IMR-90 (cell line): ENCODE results near the gene TPPP3. TPM values are rescaled to one million over a fixed set of nuclear protein-coding genes. Genes with fewer than 3 reads are reported as not detected.
A peak's percentile ranks its signal among the peaks of the same experiment; 100 is the strongest.

Experiments
- ATAC-seq: fragments of 200-7000 bp; cut with Tn5 transposase; 2 replicates; pipeline ENCODE4 v1.9.1; 2020; ENCODE audit warnings: low read depth, mild to moderate bottlenecking, moderate library complexity
- Bru-seq: library from RNA; stranded (reverse); fragments of 400-500 nt; gene quantifications from one replicate; lab custom pipeline; 2021; lab: Mats Ljungman, UMichigan
- BruChase-seq, 2 experiments: library from RNA; stranded (reverse); fragments of 400-500 nt; gene quantifications; one replicate each; lab custom pipeline; 2021; lab: Mats Ljungman, UMichigan
- BruUV-seq: library from RNA; stranded (reverse); fragments of 400-500 nt; replicated peaks from 2 replicates; lab custom pipeline; 2021; lab: Mats Ljungman, UMichigan
- CTCF ChIA-PET: fragments of 300-600 bp; formaldehyde crosslinking; extraction: SDS; loops from one replicate; lab custom pipeline; 2021; ENCODE audit warnings: antibody characterized with exemption; lab: Yijun Ruan, JAX
- POLR2A ChIA-PET: fragments of 300-600 bp; sonication (Branson Sonifier 250); formaldehyde crosslinking; loops from one replicate; lab custom pipeline; 2022; ENCODE audit warnings: antibody characterized with exemption; ENCODE audit not compliant: unreplicated experiment; lab: Charles Lee
- DNase-seq: peaks from one replicate; pipeline ENCODE4 v3.0.0; 2013
- H2AFZ ChIP-seq: replicated peaks from 2 replicates; pipeline ENCODE3; 2013; ENCODE audit warnings: low read length, mild to moderate bottlenecking; ENCODE audit not compliant: poor library complexity
- H2AK5ac ChIP-seq: 2 replicates; pipeline ENCODE4 v1.6.1; 2013; ENCODE audit warnings: low read depth, low read length, inconsistent platforms
- H2AK9ac ChIP-seq: replicated peaks from 2 replicates; pipeline ENCODE3; 2013; ENCODE audit warnings: mild to moderate bottlenecking, low read depth, low read length, moderate library complexity; ENCODE audit not compliant: poor library complexity
- H2BK120ac ChIP-seq: 2 replicates; pipeline ENCODE4 v1.6.1; 2013; ENCODE audit warnings: low read depth, low read length, inconsistent platforms
- H2BK15ac ChIP-seq: 3 replicates; pipeline ENCODE4 v1.6.1; 2013; ENCODE audit warnings: low read depth, low read length, inconsistent platforms
- H2BK20ac ChIP-seq: 2 replicates; pipeline ENCODE4 v1.6.1; 2013; ENCODE audit warnings: low read depth, mild to moderate bottlenecking, inconsistent platforms, low read length, moderate library complexity
- H2BK5ac ChIP-seq: 2 replicates; pipeline ENCODE4 v1.6.1; 2013; ENCODE audit warnings: mild to moderate bottlenecking, low read depth, low read length, inconsistent platforms; ENCODE audit not compliant: poor library complexity, severe bottlenecking
- H3K14ac ChIP-seq: replicated peaks from 2 replicates; pipeline ENCODE4 v1.6.1; 2013; ENCODE audit warnings: low read depth, low read length, inconsistent platforms
- H3K18ac ChIP-seq: 2 replicates; pipeline ENCODE4 v1.6.1; 2013; ENCODE audit warnings: low read depth, low read length, control low read depth
- H3K23ac ChIP-seq: 2 replicates; pipeline ENCODE4 v1.6.1; 2013; ENCODE audit warnings: low read depth, low read length, inconsistent platforms
- H3K27ac ChIP-seq: 2 replicates; pipeline ENCODE4 v1.5.1; 2013; ENCODE audit warnings: mild to moderate bottlenecking, control low read depth, low read length; ENCODE audit not compliant: insufficient read depth
- H3K27me3 ChIP-seq: 2 replicates; pipeline ENCODE4 v1.6.1; 2013; ENCODE audit warnings: low read length; ENCODE audit not compliant: control insufficient read depth, insufficient read depth
- H3K36me3 ChIP-seq: 2 replicates; pipeline ENCODE4 v1.6.1; 2013; ENCODE audit warnings: low read length, mixed read lengths; ENCODE audit not compliant: control insufficient read depth, insufficient read depth
- H3K4ac ChIP-seq: 2 replicates; pipeline ENCODE4 v1.6.1; 2013; ENCODE audit warnings: low read depth, low read length, inconsistent platforms
- H3K4me1 ChIP-seq: 2 replicates; pipeline ENCODE4 v1.6.1; 2013; ENCODE audit warnings: low read length, mixed read lengths; ENCODE audit not compliant: control insufficient read depth, insufficient read depth
- H3K4me2 ChIP-seq: 2 replicates; pipeline ENCODE4 v1.6.1; 2013; ENCODE audit warnings: low read depth, mild to moderate bottlenecking, control low read depth, low read length, moderate library complexity
- H3K4me3 ChIP-seq: 2 replicates; pipeline ENCODE4 v1.5.1; 2013; ENCODE audit warnings: low read depth, mild to moderate bottlenecking, control low read depth, low read length, moderate library complexity; ENCODE audit not compliant: insufficient read depth
- H3K56ac ChIP-seq: 2 replicates; pipeline ENCODE4 v1.6.1; 2013; ENCODE audit warnings: low read length, inconsistent platforms; ENCODE audit not compliant: insufficient read depth; ENCODE audit errors: extremely low read depth
- H3K79me1 ChIP-seq, 2 experiments: 2 replicates each; pipeline ENCODE4 v1.6.1; 2013; ENCODE audit warnings: low read length in 2 of 2, inconsistent platforms in 1 of 2, low read depth in 1 of 2
- H3K9ac ChIP-seq: 2 replicates; pipeline ENCODE4 v1.6.1; 2013; ENCODE audit warnings: low read depth, low read length, control low read depth
- H3K9me1 ChIP-seq: 2 replicates; pipeline ENCODE4 v1.6.1; 2013; ENCODE audit warnings: low read length, inconsistent platforms; ENCODE audit not compliant: insufficient read depth
- H3K9me3 ChIP-seq: 2 replicates; pipeline ENCODE4 v1.6.1; 2013; ENCODE audit warnings: low read length; ENCODE audit not compliant: control insufficient read depth, insufficient read depth
- H4K20me1 ChIP-seq: 2 replicates; pipeline ENCODE4 v1.6.1; 2013; ENCODE audit warnings: low read length, inconsistent platforms; ENCODE audit not compliant: insufficient read depth
- H4K5ac ChIP-seq: 2 replicates; pipeline ENCODE4 v1.6.1; 2013; ENCODE audit warnings: mild to moderate bottlenecking, low read depth, low read length, control low read depth
- H4K8ac ChIP-seq, 2 experiments: 2 replicates each; pipeline ENCODE4 v1.6.1; 2013; ENCODE audit warnings: low read depth in 2 of 2, low read length in 2 of 2, control low read depth in 1 of 2, inconsistent platforms in 1 of 2
- H4K91ac ChIP-seq: 2 replicates; pipeline ENCODE4 v1.6.1; 2013; ENCODE audit warnings: low read depth, low read length, inconsistent platforms; ENCODE audit not compliant: insufficient read depth
- BHLHE40 ChIP-seq: fragments of 150-350 bp; IDR thresholded peaks from 2 replicates; pipeline ENCODE4 v1.6.1; 2016; ENCODE audit warnings: mild to moderate bottlenecking, low read depth, low read length
- CTCF ChIP-seq: conservative IDR thresholded peaks from 2 replicates; pipeline ENCODE4 v1.5.1; 2012; ENCODE audit warnings: mild to moderate bottlenecking, low read depth, low read length, improper control_type of control experiment
- ELK1 ChIP-seq: fragments of 150-350 bp; IDR thresholded peaks from 2 replicates; pipeline ENCODE4 v1.6.1; 2016; ENCODE audit warnings: low read depth, mild to moderate bottlenecking, low read length, moderate library complexity, borderline replicate concordance
- FOS ChIP-seq: fragments of 150-350 bp; IDR thresholded peaks from 2 replicates; pipeline ENCODE4 v1.6.1; 2016; ENCODE audit warnings: low read depth, low read length
- MAZ ChIP-seq: IDR thresholded peaks from 2 replicates; pipeline ENCODE4 v1.6.1; 2012; ENCODE audit warnings: low read depth, mild to moderate bottlenecking, low read length, improper control_type of control experiment, moderate library complexity, borderline replicate concordance
- MXI1 ChIP-seq: IDR thresholded peaks from 2 replicates; pipeline ENCODE4 v1.6.1; 2012; ENCODE audit warnings: low read depth, mild to moderate bottlenecking, low read length, moderate library complexity, borderline replicate concordance
- RAD21 ChIP-seq: IDR thresholded peaks from 2 replicates; pipeline ENCODE4 v1.6.1; 2012; ENCODE audit warnings: low read length, improper control_type of control experiment
- RFX5 ChIP-seq: IDR thresholded peaks from 2 replicates; pipeline ENCODE4 v1.8.0; 2012; ENCODE audit warnings: low read depth, mild to moderate bottlenecking, low read length, moderate library complexity
- SMC3 ChIP-seq: fragments of 150-350 bp; IDR thresholded peaks from 2 replicates; pipeline ENCODE4 v1.6.1; 2016; ENCODE audit warnings: low read depth, mild to moderate bottlenecking, antibody characterized with exemption, low read length, moderate library complexity
- USF2 ChIP-seq: fragments of 150-350 bp; IDR thresholded peaks from 2 replicates; pipeline ENCODE4 v1.6.1; 2017; ENCODE audit warnings: mild to moderate bottlenecking, antibody characterized with exemption, low read length, low read depth
- WGBS, 2 experiments: methylation state at CpG; one replicate each; pipeline versions ENCODE4 v1.1.5 to v1.1.7; 2013; ENCODE audit warnings: missing lambda C conversion rate in 2 of 2; ENCODE audit not compliant: insufficient read length in 1 of 2; ENCODE audit errors: extremely low coverage in 2 of 2; 5-methylcytosine and 5-hydroxymethylcytosine counted together
- dilution Hi-C: fragments of 300-500 bp; cut with HindIII; formaldehyde crosslinking; loops from one replicate; pipeline ENCODE4 v1.14.3; 2018; ENCODE audit warnings: low sequenced_read_pairs; ENCODE audit not compliant: unreplicated experiment
- in situ Hi-C: fragments of 300-500 bp; cut with MboI; formaldehyde crosslinking; loops from 3 replicates; pipeline ENCODE4 v1.14.3; 2019; ENCODE audit warnings: low sequenced_read_pairs, inconsistent platforms, mixed read lengths
- intact Hi-C: fragments of 100-400 bp; cut with micrococcal nuclease; formaldehyde crosslinking; loops from 2 replicates; pipeline ENCODE4 v1.10.0; 2022
- long read RNA-seq: library from polyadenylated mRNA; unstranded; transcript quantifications from one replicate; pipeline ENCODE4 v2.0.0, GENCODE V29; 2021; ENCODE audit not compliant: unreplicated experiment
- polyA plus RNA-seq, 3 experiments: library from polyadenylated mRNA; depleted of rRNA; stranded (reverse); fragments of >200 nt; gene quantifications; 2 replicates each; pipeline ENCODE4 v1.2.3, GENCODE V29; 2012; ENCODE audit warnings: low replicate concordance in 1 of 3
- total RNA-seq: library from RNA; depleted of rRNA; stranded (reverse); fragments of >200 nt; gene quantifications from 2 replicates; pipeline ENCODE4 v1.2.3, GENCODE V29; 2012; rRNA removed

Gene TPPP3
- total RNA-seq, result 0.54 and 0.56 TPM in 2 replicates
- 2.2 and 2.4 TPM in 2 replicates for polyA plus RNA-seq (2012; rRNA removed)
- polyA plus RNA-seq (2012; cell fraction: cytosol; rRNA removed), result 2.0 and 3.4 TPM in 2 replicates
- polyA plus RNA-seq (2012; cell fraction: nucleus; rRNA removed; ENCODE audit: low replicate concordance), result 1.8 and 2.4 TPM in 2 replicates
- percentile 19 among the genes with signal in this experiment for Bru-seq, nascent RNA
- BruChase-seq, experiment 1, labeled RNA remaining after a 6-hour chase, result percentile 31 among the genes with signal in this experiment
- percentile 17 among the genes with signal in this experiment for BruChase-seq, experiment 2, labeled RNA remaining after a 2-hour chase
- long read RNA-seq, result 0 reads

GRCh38 chr16:67393111-67393787, at the start of gene TPPP3:
TSS of gene TPPP3 (minus strand) at chr16:67393498. CDS start at chr16:67391111, 2,387 bp downstream.
- TF ChIP-seq FOS (no peak), MAZ (peak; percentile 46; the same call in 1 of the 2 replicates), CTCF (peak; percentile 77), RFX5 (no peak), ELK1 (no peak), SMC3 (peak; percentile 68), BHLHE40 (0 out of 2 replicates have a peak, but pooled peaks have one; percentile 7), MXI1 (0 out of 2 replicates have a peak, but pooled peaks have one; percentile 24), RAD21 (peak; percentile 66), USF2 (0 out of 2 replicates have a peak, but pooled peaks have one; percentile 1)
- POLR2A ChIA-PET, result interaction anchor here (0.8 kb wide), 1 partner anchor 133 kb away, joined by 3 read pairs; no protein-coding TSS in a partner anchor
- Histone ChIP-seq H2AFZ (peak within 1 kb of the TSS; percentile 96), H2AK9ac (peak within 1 kb of the TSS; percentile 76), H3K9me1 (peaks cover 5% of the 10 kb centered on the region; the same call in 1 of the 2 replicates), H3K4ac (peak within 1 kb of the TSS; percentile 48), H3K23ac (0 out of 2 replicates have a peak within 1 kb of the TSS, but pooled peaks have one; percentile 74), H3K27ac (no peak within 1 kb of the TSS), H3K56ac (0 out of 2 replicates have a peak within 1 kb of the TSS, but pooled peaks have one; percentile 10), H2AK5ac (peak within 1 kb of the TSS; percentile 72), H4K20me1 (no peaks in the 10 kb centered on the region), H2BK15ac (no peak within 1 kb of the TSS), H4K5ac (peak within 1 kb of the TSS; percentile 64), H3K9ac (peak within 1 kb of the TSS; percentile 45), H3K79me1 (no peaks in the 10 kb centered on the region), H3K18ac (peak within 1 kb of the TSS; percentile 54; the same call in 1 of the 2 replicates), H3K4me1 (peaks cover 16% of the 10 kb centered on the region), H3K27me3 (no peaks in the 10 kb centered on the region), H3K4me3 (peak within 1 kb of the TSS; percentile 33), H4K8ac (peak within 1 kb of the TSS; percentile 38 to 80), H3K14ac (0 out of 2 replicates have a peak within 1 kb of the TSS, but pooled peaks have one; percentile 44), H3K9me3 (no peaks in the 10 kb centered on the region), H2BK5ac (no peak within 1 kb of the TSS), H2BK120ac (peak within 1 kb of the TSS; percentile 35; the same call in 1 of the 2 replicates), H3K36me3 (no peaks in the 10 kb centered on the region), H3K4me2 (peak within 1 kb of the TSS; percentile 85), H4K91ac (peak within 1 kb of the TSS; percentile 17; the same call in 1 of the 2 replicates), H2BK20ac (0 out of 2 replicates have a peak within 1 kb of the TSS, but pooled peaks have one; percentile 55)
- BruUV-seq, result no TSS peak
- CTCF ChIA-PET, result interaction anchor here (0.8 to 1.0 kb wide), 2 partner anchors 43 to 132 kb away, joined by 3 to 4 read pairs; no protein-coding TSS in a partner anchor
- ATAC-seq, result peak; percentile 90
- in situ Hi-C loops (no loop called here), dilution Hi-C loops (no loop called here), intact Hi-C loops (loop anchor here (5.0 kb wide), 1 partner anchor 146 kb away; the partner anchor contains the start of genes FHOD1 and SLC9A5)
- 7% methylated on average over 14 of the region's 56 CpGs; no CpG with 5 or more reads in 1 of the 2 experiments for WGBS, 2 experiments
- peak; percentile 76 for DNase-seq
